GM19025 (cell line): ENCODE results near the gene CDH12.

Experiments used
- ATAC-seq: cut with Tn5 transposase; IDR thresholded peaks from one replicate; pipeline ENCODE4 v1.9.1; 2021; ENCODE audit warnings: mild to moderate bottlenecking, low read depth, moderate library complexity; ENCODE audit not compliant: unreplicated experiment

Gene CDH12

GRCh38 chr5:21802100-21802499, 1051.0 kb downstream of the CDH12 start:
- no peak for ATAC-seq

GRCh38 chr5:21792748-21793147, 1060.4 kb downstream of the CDH12 start:
- no peak for ATAC-seq

- no peak for ATAC-seq
Measured at GRCh38 chr5:21791304-21791703, 1061.8 kb downstream of the CDH12 start.

GRCh38 chr5:21784487-21784886, 1068.7 kb downstream of the CDH12 start:
- no peak for ATAC-seq

- no peak for ATAC-seq
Measured at GRCh38 chr5:21783074-21783679, 1070.0 kb downstream of the CDH12 start.

GRCh38 chr5:21776466-21776865, 1076.7 kb downstream of the CDH12 start:
- no peak for ATAC-seq

- ATAC-seq: no peak
Measured at GRCh38 chr5:21774801-21775200, 1078.3 kb downstream of the CDH12 start.

GRCh38 chr5:21774281-21774680, 1078.9 kb downstream of the CDH12 start:
- ATAC-seq: no peak

GRCh38 chr5:21773456-21773855, 1079.7 kb downstream of the CDH12 start:
- no peak for ATAC-seq

GRCh38 chr5:21765406-21765805, 1087.7 kb downstream of the CDH12 start:
- ATAC-seq: no peak

- ATAC-seq: no peak
Measured at GRCh38 chr5:21739096-21739495, 1114.0 kb downstream of the CDH12 start.

GRCh38 chr5:21723500-21723899, 1129.6 kb downstream of the CDH12 start:
- ATAC-seq: no peak

GRCh38 chr5:21711866-21712758, 1141.0 kb downstream of the CDH12 start:
- no peak for ATAC-seq

- ATAC-seq: no peak
Measured at GRCh38 chr5:21709770-21710169, 1143.4 kb downstream of the CDH12 start.

- ATAC-seq: no peak
Measured at GRCh38 chr5:21704974-21705668, 1148.0 kb downstream of the CDH12 start.

- no peak for ATAC-seq
Measured at GRCh38 chr5:21701317-21701716, 1151.8 kb downstream of the CDH12 start.
